ENCODE data around the gene DBNL.
A peak's percentile ranks its signal among the peaks of the same experiment; 100 is the strongest.

The DBNL gene

DNA sequence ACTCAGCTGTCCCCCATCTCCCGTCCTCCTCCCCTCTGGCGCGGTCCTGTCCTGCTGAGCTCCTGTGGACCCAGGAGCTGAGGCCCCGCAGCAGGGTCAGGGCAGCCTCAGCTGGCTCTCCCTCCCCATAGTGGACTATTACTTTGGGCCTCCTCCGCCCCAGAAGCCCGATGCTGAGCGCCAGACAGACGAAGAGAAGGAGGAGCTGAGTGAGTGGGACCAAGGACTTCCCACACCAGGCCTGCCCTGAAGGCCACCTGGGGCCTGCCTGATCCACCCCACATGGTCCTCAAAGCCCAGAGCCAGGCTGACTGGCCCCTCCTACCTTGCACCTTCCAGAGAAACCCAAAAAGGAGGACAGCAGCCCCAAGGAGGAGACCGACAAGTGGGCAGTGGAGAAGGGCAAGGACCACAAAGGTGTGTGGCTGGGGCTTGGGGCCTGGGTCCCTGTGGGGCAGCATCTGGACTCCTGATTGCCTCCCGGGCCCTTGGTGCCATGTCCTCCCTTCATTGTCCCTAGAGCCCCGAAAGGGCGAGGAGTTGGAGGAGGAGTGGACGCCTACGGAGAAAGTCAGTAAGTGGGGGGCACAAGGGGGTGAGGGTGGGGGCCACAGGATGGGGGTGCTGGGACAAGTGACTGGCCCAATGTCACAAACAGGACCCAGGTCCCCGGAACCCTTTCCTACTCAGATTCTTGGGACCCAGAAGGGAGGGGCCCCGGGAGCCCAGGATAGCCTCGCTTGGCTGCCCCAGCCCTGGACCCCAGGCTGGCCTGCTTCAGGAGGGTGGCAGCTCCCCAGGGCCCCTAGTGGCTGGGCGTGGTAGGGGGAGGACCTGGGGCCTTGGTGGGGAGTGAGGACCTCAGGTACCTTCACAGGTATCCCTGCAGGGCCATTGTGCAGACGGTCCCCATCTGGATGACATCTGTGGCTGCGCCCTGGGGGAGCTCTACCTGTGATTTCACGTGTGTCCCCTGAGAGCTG, 64.6 kb downstream of the DBNL start:
- TF ChIP-seq, protein P1, sequence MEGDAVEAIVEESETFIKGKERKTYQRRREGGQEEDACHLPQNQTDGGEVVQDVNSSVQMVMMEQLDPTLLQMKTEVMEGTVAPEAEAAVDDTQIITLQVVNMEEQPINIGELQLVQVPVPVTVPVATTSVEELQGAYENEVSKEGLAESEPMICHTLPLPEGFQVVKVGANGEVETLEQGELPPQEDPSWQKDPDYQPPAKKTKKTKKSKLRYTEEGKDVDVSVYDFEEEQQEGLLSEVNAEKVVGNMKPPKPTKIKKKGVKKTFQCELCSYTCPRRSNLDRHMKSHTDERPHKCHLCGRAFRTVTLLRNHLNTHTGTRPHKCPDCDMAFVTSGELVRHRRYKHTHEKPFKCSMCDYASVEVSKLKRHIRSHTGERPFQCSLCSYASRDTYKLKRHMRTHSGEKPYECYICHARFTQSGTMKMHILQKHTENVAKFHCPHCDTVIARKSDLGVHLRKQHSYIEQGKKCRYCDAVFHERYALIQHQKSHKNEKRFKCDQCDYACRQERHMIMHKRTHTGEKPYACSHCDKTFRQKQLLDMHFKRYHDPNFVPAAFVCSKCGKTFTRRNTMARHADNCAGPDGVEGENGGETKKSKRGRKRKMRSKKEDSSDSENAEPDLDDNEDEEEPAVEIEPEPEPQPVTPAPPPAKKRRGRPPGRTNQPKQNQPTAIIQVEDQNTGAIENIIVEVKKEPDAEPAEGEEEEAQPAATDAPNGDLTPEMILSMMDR (IDR thresholded peaks at IDR 0.05; ENCODE audit: insufficient read depth, low read length, poor library complexity, severe bottlenecking) = peak; percentile 25
- no peaks in the 10 kb centered on the region; the same call in none of the 2 replicates for H3K27me3 ChIP-seq (replicated peaks; ENCODE audit: control insufficient read depth, insufficient read depth, low read length)
- H3K4me3 ChIP-seq (replicated peaks; ENCODE audit: low read depth, low read length) = no peak overlapping the region
- DNase-seq (ENCODE audit: extremely low read depth, insufficient read length) = no peak
- no peaks in the 10 kb centered on the region for H3K36me3 ChIP-seq (ENCODE audit: control insufficient read depth, insufficient read depth, low read length)

DNA sequence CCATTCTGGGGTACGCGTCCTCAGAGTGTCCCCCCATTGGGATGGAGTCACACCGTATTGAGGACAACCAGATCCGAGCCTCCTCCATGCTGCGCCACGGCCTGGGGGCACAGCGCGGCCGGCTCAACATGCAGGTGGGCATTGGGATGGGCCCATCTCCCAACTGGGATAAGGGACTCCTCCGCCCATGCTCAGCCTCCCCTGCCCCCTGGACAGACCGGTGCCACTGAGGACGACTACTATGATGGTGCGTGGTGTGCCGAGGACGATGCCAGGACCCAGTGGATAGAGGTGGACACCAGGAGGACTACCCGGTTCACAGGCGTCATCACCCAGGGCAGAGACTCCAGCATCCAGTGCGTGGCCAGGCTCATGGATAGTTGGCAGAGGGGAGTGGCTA, 65.5 kb downstream of the DBNL start:
- H3K27me3 ChIP-seq (replicated peaks; ENCODE audit: control insufficient read depth, insufficient read depth, low read length) = no peaks in the 10 kb centered on the region; the same call in none of the 2 replicates
- DNase-seq (ENCODE audit: extremely low read depth, insufficient read length) = no peak
- no peak overlapping the region for H3K4me3 ChIP-seq (replicated peaks; ENCODE audit: low read depth, low read length)
- H3K36me3 ChIP-seq (ENCODE audit: control insufficient read depth, insufficient read depth, low read length) = peaks cover 6% of the 10 kb centered on the region; the same call in 1 of the 2 replicates
- TF ChIP-seq, protein P1 (IDR thresholded peaks at IDR 0.05; ENCODE audit: insufficient read depth, low read length, poor library complexity, severe bottlenecking) = no peak

DNA sequence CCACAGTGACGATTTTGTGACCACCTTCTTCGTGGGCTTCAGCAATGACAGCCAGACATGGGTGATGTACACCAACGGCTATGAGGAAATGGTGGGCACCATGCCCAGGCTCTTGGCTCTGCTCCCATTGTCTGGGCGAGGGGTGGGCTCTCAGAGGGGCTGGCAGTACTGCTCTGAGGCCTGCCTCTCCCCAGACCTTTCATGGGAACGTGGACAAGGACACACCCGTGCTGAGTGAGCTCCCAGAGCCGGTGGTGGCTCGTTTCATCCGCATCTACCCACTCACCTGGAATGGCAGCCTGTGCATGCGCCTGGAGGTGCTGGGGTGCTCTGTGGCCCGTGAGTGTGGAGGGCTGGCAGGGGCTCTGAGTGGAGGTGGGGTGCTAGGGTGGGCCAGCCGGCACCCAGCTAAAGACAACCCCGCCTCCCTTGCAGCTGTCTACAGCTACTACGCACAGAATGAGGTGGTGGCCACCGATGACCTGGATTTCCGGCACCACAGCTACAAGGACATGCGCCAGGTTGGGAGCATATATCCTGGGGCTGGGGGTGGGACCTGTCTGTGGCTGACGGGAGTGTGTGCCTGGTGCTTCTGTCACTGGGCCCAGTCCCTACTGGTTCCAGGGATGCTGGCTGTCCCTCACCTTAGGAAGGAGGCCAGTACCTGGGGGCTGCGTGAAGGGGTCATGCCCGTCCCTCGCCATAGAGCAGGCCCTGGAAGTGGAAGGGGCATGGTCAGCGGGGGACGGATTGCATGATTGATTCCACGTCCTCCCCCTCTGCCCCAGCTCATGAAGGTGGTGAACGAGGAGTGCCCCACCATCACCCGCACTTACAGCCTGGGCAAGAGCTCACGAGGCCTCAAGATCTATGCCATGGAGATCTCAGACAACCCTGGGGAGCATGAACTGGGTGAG, 66.5 kb downstream of the DBNL start:
- H3K36me3 ChIP-seq (ENCODE audit: control insufficient read depth, insufficient read depth, low read length) = peaks cover 10% of the 10 kb centered on the region

More for the DNA sequence above, 66.5 kb downstream of the DBNL start:
- H3K27me3 ChIP-seq (replicated peaks; ENCODE audit: control insufficient read depth, insufficient read depth, low read length) = no peaks in the 10 kb centered on the region; the same call in 1 of the 2 replicates
- DNase-seq (ENCODE audit: extremely low read depth, insufficient read length) = no peak
- H3K4me3 ChIP-seq (replicated peaks; ENCODE audit: low read depth, low read length) = no peak overlapping the region
- TF ChIP-seq, protein P1 (IDR thresholded peaks at IDR 0.05; ENCODE audit: insufficient read depth, low read length, poor library complexity, severe bottlenecking) = no peak

Measured in GM06990 (cell line).